GM12865 (cell line): ENCODE data around the gene TMC1.

ENCODE experiments used
- DNase-seq: peaks from one replicate; pipeline ENCODE4 v3.0.0; 2010; ENCODE audit warnings: low read depth
- H3K4me3 ChIP-seq: 2 replicates; pipeline ENCODE4 v1.5.1; 2011; ENCODE audit warnings: mild to moderate bottlenecking, low read depth, low read length, control low read depth
- TF ChIP-seq, protein P1 (sequence below): IDR thresholded peaks from 2 replicates; pipeline ENCODE4 v1.5.1; 2011; ENCODE audit warnings: low read length, control low read depth, low read depth, inconsistent platforms; ENCODE audit not compliant: insufficient read depth; ENCODE audit errors: missing control alignments

TMC1 gene

DNA sequence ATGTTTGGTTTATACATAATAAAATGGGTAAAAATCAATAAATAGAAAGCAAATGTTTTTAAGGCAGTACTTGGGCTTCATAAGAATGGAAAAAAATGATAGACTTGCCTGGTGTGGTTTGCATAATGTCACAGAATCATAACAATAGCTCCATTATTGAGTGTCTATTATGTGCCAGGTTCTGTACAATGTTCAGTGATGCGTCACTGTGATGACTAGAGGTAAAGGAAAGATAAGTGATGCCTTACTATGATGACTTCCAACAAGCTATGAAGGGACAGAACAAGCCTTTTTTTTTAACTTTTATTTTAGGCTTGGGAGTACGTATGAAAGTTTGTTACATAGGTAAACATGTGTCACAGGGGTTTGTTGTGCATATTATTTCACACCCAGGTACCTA is 128.8 kb downstream of the TMC1 start:
- TF ChIP-seq, protein P1, sequence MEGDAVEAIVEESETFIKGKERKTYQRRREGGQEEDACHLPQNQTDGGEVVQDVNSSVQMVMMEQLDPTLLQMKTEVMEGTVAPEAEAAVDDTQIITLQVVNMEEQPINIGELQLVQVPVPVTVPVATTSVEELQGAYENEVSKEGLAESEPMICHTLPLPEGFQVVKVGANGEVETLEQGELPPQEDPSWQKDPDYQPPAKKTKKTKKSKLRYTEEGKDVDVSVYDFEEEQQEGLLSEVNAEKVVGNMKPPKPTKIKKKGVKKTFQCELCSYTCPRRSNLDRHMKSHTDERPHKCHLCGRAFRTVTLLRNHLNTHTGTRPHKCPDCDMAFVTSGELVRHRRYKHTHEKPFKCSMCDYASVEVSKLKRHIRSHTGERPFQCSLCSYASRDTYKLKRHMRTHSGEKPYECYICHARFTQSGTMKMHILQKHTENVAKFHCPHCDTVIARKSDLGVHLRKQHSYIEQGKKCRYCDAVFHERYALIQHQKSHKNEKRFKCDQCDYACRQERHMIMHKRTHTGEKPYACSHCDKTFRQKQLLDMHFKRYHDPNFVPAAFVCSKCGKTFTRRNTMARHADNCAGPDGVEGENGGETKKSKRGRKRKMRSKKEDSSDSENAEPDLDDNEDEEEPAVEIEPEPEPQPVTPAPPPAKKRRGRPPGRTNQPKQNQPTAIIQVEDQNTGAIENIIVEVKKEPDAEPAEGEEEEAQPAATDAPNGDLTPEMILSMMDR, result no peak
- DNase-seq, result no peak

DNA sequence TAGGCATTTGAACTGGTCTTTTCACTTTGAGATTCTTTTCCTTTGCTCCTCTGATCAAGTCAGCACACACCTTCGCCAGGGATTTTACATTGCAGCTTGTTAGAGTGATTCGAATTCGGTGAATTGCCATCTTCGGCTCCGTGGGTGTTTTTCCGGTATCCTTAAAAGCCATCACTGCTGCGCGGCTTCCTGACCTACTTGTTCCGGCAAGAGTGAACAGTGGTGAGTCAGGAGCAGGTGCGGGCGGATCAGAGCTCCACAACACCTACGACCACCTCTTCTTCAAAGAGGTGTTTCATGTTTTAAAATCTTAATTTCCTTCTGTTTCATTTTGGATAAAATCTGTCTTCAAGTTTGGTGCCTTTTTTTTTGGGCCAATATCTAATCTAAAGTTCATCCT is 134.6 kb downstream of the TMC1 start:
- no peak overlapping the region for H3K4me3 ChIP-seq
- TF ChIP-seq, protein P1, result no peak
- DNase-seq, result no peak

More for the DNA sequence above, 128.8 kb downstream of the TMC1 start:
- no peak overlapping the region for H3K4me3 ChIP-seq

DNA sequence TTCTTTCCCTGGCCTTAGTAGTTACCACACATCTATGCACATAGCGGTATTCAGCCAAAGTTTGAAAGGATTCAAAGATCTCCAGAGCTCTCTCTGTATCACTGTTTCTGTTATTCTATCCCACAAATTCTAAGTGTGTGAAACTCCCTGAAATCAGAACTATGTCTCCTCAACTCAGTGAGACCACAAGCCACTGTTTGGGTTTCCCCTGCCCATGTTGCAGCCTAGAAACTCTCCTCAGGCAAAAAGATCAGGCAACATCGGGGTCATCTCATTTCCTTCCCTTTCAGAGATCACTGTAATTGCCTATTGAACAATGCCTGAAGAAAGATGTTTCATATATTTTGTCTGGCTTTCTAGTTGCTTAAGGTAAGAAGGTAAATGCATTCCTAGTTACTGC is 135.6 kb downstream of the TMC1 start:
- peak; percentile 35 for DNase-seq
- TF ChIP-seq, protein P1, result no peak
- H3K4me3 ChIP-seq, result no peak overlapping the region

DNA sequence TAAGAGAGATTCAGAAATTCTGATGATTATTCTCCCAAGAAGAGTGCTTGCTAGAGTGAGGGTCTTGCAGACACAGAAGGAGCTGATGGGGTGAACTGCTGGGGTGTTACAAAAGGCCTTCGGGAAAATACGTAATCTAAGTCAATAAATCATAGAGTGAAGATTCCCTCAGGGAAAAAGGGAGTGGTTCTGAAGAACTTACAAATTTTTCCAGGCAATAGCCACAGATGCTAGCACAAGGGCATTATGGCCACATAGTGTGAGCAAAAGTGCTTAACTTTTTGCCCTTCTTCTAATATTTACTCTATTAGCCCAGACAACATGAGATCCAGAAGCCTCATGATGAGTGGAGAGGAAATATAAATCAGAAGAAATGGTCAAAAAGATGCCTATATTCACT is 137.3 kb downstream of the TMC1 start:
- no peak for DNase-seq
- H3K4me3 ChIP-seq, result no peak overlapping the region
- TF ChIP-seq, protein P1, result no peak

DNA sequence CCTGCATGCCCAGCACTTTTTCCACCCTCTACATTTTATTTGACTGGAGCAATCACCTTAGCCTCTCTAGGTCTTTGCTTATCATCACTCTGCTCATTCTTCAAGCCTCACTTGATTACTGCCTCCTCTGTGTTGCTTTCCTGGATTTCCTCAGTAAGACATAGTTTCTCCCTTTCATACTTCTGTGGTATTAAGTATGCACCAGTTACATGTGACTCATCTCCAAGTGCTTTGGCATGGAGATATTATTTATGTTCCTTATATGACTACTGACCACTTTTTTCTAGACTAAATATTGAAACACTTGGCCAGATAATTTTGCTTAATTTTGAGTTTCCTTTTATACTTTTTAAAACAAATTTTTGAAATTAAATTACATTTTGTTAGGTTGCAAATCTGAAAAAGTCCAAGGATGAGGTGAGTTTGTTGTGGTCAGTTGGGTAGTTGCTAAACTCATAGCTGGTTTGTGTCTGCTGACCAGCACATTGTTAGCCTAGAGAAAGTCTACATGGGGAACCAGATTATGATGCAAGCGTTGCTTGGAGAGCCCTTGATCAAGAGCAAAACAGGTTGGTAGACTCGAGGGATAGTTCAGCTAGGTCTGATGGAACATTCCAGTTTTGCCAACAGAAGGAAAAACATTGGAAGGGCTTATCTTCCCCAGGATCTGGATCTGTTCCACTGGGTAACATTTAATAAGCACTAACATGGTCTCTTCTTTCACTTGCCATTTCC is 140.2 kb downstream of the TMC1 start:
- H3K4me3 ChIP-seq, result no peak overlapping the region
- no peak for DNase-seq
- TF ChIP-seq, protein P1, result no peak

DNA sequence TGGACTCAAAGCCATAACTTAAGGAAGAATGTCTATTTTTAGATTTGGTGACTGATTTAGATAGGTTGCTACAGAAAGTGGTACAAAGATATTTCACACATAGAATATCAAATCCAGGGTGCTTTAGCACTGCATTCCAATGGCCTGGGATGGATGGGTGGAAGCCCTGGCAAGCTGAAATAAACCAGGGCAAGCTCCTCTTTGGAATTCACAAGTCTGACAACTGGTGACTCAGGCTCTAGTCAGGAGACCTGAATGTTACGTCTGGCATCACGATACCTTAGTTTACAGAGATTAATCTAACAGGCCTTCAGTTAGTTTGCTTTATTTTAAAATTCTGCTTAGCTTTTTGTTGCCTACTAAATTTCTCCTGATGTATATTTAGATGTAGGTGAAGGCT is 144.0 kb downstream of the TMC1 start:
- TF ChIP-seq, protein P1, result no peak
- H3K4me3 ChIP-seq, result no peak overlapping the region
- DNase-seq, result no peak

DNA sequence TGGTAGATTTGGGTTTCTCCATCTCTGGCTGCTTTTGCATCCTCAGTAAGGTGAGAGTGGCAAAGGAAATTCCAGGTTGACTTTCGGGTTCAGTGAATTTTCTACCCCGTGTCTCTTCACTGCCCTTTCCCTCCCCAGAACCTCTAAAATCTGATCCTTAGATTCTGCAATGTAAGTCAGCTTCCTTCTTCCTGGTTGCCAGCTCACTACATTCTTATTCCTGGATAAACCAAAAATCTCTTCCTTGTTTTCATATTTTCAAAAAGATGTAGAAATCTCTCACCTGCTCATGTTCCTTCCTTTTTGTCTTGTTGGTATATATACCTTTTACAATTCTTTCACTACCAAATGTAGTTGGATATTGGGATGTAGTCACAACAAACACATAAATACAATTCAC is 145.8 kb downstream of the TMC1 start:
- DNase-seq, result no peak
- TF ChIP-seq, protein P1, result no peak
- H3K4me3 ChIP-seq, result no peak overlapping the region
